Activated effector memory CD4-positive, alpha-beta T cell treated with anti-CD3 and anti-CD28 coated beads, Interleukin-2, amount 50 U/mL, for 16 hours (primary cell): ENCODE measurements around the gene MEIS2.

Experiments used
- DNase-seq: peaks from one replicate; pipeline ENCODE4 v3.0.0-alpha.2; 2020

MEIS2 gene

GRCh38 chr15:37097144-37097919, 3.0 kb downstream of the MEIS2 start:
- no peak for DNase-seq

- DNase-seq, result no peak
Measured at GRCh38 chr15:37096558-37097143, 3.7 kb downstream of the MEIS2 start.

GRCh38 chr15:37095770-37096557, 4.4 kb downstream of the MEIS2 start:
- DNase-seq, result no peak

GRCh38 chr15:37094915-37095711, 5.2 kb downstream of the MEIS2 start:
- DNase-seq, result no peak

- DNase-seq, result no peak
Measured at GRCh38 chr15:37094333-37094914, 5.9 kb downstream of the MEIS2 start.

GRCh38 chr15:37093480-37094332, 6.6 kb downstream of the MEIS2 start:
- DNase-seq, result no peak

- no peak for DNase-seq
Measured at GRCh38 chr15:37090543-37091175, 9.7 kb downstream of the MEIS2 start.

GRCh38 chr15:37088436-37088835, 11.9 kb downstream of the MEIS2 start:
- DNase-seq, result no peak

GRCh38 chr15:37087131-37087588, 13.2 kb downstream of the MEIS2 start:
- DNase-seq, result no peak

- DNase-seq, result no peak
Measured at GRCh38 chr15:37086521-37086920, 13.8 kb downstream of the MEIS2 start.

- DNase-seq, result no peak
Measured at GRCh38 chr15:37086120-37086519, 14.2 kb downstream of the MEIS2 start.

GRCh38 chr15:37084602-37085001, 15.7 kb downstream of the MEIS2 start:
- DNase-seq, result no peak

- DNase-seq, result no peak
Measured at GRCh38 chr15:37083610-37084009, 16.7 kb downstream of the MEIS2 start.

GRCh38 chr15:37081983-37082382, 18.4 kb downstream of the MEIS2 start:
- DNase-seq, result no peak

GRCh38 chr15:37080261-37080921, 20.0 kb downstream of the MEIS2 start:
- no peak for DNase-seq

- no peak for DNase-seq
Measured at GRCh38 chr15:37079726-37080125, 20.6 kb downstream of the MEIS2 start.

- DNase-seq, result no peak
Measured at GRCh38 chr15:37078566-37078965, 21.8 kb downstream of the MEIS2 start.

- DNase-seq, result no peak
Measured at GRCh38 chr15:37077623-37078351, 22.6 kb downstream of the MEIS2 start.

GRCh38 chr15:37076543-37076942, 23.8 kb downstream of the MEIS2 start:
- no peak for DNase-seq

GRCh38 chr15:37075777-37076176, 24.6 kb downstream of the MEIS2 start:
- no peak for DNase-seq
